Tibial nerve (tissue), 3 donors: ENCODE results near the gene RIPK4.

Experiments used
- POLR2A ChIP-seq, 2 donors: fragments of 450-650 bp; IDR thresholded peaks; one replicate each; pipeline ENCODE4 v1.6.1; 2017; ENCODE audit warnings: antibody characterized with exemption in 2 of 2, mild to moderate bottlenecking in 2 of 2, moderate library complexity in 2 of 2
- TF ChIP-seq, protein P1 (sequence below), 5 experiments: fragments of 200-600 bp in 3 of 5; fragments of 450-650 bp in 2 of 5; sonication (generic) in 3 of 5; IDR thresholded peaks; one replicate each; pipeline ENCODE4 v1.5.1; 2016 to 2019; ENCODE audit warnings: antibody characterized with exemption in 5 of 5, mild to moderate bottlenecking in 3 of 5, moderate library complexity in 2 of 5

DNA sequence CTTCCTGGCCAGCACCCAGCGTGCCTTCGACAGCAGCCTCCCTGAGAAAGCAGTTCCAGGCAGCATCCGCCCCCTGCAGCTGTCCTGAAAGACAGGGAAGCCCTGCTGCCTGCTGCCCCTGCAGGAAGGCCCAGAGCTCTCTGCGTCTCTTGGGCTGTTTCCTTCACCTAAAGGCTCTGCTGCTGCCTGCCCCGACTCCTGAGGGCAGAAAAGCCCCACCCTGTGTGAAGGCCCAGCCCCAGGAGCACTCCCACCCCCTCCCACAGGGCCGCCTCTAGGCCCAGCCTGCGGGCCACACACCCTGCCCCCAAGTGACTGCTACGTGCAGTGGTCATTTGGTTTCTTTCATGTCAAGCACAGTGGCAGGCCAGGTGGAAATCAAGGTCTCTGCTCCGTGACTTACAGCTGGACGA lies 12.4 kb downstream of the RIPK4 start:
- TF ChIP-seq, protein P1, sequence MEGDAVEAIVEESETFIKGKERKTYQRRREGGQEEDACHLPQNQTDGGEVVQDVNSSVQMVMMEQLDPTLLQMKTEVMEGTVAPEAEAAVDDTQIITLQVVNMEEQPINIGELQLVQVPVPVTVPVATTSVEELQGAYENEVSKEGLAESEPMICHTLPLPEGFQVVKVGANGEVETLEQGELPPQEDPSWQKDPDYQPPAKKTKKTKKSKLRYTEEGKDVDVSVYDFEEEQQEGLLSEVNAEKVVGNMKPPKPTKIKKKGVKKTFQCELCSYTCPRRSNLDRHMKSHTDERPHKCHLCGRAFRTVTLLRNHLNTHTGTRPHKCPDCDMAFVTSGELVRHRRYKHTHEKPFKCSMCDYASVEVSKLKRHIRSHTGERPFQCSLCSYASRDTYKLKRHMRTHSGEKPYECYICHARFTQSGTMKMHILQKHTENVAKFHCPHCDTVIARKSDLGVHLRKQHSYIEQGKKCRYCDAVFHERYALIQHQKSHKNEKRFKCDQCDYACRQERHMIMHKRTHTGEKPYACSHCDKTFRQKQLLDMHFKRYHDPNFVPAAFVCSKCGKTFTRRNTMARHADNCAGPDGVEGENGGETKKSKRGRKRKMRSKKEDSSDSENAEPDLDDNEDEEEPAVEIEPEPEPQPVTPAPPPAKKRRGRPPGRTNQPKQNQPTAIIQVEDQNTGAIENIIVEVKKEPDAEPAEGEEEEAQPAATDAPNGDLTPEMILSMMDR (IDR thresholded peaks at IDR 0.05): no peak
- no peak for TF ChIP-seq POLR2A (IDR thresholded peaks at IDR 0.05)
